NOMO-1 treated with DMSO at 0.1 percent for 48 hours (cell line): ENCODE measurements around the gene NCAPH2.
"Not testable (repeated sequence)": the region's sequence is repeated elsewhere in the genome, so short reads cannot be mapped to it uniquely, and the experiment has no call there.

ENCODE experiments used
- DNase-seq: peaks from one replicate; lab custom pipeline; 2025; ENCODE audit not compliant: unreplicated experiment; lab: John Stamatoyannopoulos, UW

Gene NCAPH2

DNA sequence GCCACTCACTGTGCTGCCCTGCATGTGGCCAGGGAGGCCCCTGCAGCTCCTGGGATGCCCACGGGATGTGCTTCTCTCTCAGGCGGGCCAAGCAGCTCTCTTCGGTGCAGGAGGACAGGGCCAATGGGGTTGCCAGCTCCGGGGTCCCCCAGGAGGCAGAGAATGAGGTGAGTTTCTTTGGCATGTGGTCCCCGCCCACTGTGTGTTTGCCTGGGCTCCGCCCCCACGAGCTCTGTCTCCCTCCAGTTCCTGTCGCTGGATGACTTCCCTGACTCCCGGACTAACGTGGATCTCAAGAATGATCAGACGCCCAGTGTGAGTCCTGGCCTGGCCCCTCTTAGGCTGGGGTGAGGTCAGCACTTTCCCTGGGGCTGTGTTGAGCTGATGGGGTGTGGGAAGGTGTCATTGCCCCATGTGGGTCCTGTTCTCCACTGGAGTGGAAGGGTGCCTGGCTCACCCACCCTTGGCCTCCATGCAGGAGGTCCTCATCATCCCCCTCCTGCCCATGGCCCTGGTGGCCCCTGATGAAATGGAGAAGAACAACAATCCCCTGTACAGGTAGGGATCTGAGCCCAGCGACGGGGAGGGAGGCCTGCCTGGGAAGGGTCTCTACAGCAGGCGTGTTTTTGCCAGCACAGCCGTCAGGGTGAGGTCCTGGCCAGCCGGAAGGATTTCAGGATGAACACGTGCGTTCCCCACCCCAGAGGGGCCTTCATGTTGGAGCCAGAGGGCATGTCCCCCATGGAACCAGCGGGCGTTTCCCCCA, 9.7 kb downstream of the NCAPH2 start:
- no peak for DNase-seq

DNA sequence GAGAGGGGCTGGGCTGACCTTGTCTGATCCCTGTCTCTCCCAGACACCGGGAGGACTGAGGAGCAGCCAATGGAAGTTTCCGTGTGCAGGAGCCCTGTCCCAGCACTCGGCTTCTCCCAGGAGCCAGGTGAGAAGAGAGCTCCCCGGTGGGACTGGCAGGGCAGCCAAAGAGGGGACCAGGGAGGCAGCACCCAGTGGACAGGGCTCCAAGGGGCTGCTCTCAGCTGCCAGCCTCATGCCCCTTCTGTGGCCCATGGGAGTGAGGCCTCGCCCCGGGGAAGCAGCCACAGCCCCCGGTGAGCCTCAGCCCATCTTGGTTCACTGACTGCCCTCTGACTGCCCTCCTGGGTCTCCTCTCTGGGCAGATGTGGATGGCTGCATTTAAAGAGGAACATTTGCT, 10.6 kb downstream of the NCAPH2 start:
- no peak for DNase-seq

DNA sequence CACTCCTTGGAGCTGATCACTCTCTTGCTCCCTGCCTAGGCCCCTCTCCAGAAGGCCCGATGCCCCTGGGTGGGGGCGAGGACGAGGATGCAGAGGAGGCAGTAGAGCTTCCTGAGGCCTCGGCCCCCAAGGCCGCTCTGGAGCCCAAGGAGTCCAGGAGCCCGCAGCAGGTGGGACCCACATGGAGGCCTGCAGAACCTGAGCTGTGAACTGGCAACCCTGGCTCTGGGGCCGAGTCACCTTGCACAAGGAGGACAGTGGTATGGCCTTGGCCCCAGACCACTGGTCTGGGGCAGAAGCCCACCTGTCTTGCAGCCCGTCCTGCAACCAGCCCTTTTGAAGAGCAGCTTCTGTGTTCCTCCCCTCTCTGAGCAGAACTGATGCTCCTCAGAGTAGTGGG, 11.1 kb downstream of the NCAPH2 start:
- DNase-seq, result no peak

DNA sequence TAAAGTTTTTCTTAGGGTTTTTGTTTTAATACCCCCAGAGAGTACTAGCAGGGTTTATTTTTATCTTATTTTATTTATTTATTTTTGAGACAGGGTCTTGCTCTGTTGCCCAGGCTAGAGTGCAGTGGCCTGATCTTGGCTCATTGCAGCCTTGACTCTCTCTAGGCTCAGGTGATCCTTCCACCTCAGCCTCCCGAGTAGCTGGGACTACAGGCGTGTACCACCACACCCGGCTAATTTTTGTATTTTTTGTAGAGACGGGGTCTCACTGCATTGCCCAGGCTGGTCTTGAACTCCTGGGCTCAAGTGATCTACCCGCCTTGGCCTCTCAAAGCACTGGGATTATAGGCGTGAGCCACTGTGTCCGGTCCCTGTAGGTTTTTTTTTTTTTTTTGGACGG, 12.2 kb downstream of the NCAPH2 start:
- not testable (repeated sequence) for DNase-seq

DNA sequence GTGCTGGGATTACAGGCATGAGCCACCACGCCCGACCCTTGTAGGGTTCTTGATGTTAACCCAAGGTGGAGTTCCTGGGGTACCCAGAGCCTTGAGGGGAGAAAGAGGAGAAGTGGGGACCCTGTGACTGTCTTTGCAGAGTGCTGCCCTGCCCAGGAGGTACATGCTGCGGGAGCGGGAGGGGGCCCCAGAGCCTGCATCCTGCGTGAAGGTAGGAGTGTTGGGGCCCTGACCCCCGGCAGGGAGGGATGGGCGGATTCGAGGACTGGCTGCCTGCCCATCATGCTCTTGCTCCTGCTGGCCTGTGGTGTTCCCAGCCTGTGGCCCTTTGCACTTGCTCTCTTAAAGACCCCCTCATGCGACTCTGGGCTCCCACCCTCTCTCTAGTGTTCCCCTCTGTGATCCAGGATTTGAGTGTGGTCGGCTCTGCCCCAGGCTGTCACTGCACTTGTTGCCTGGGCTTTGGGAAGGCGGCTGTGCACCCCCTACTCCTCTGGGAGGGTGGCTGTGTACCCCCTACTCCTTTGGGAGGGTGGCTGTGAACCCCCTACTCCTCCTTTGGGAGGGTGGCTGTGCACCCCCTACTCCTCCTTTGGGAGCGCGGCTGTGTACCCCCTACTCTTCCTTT, 12.9 kb downstream of the NCAPH2 start:
- DNase-seq, result no peak

DNA sequence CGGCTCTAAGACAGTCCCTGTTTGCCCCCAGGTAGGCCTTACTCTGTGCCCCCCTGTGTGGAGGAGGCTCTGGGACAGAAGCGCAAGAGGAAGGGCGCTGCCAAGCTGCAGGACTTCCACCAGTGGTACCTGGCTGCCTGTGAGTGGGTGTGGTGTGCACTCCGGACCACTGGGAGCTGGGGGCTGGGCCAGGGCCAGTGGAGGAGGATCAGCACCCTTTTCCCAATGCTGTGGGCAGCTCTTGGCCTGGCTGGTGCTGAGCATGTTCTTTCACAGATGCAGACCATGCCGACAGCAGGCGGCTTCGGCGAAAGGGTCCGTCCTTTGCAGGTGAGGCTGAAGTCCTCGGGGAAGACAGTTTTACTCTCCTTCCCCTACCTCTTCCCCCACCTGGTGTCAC, 13.7 kb downstream of the NCAPH2 start:
- DNase-seq, result no peak

DNA sequence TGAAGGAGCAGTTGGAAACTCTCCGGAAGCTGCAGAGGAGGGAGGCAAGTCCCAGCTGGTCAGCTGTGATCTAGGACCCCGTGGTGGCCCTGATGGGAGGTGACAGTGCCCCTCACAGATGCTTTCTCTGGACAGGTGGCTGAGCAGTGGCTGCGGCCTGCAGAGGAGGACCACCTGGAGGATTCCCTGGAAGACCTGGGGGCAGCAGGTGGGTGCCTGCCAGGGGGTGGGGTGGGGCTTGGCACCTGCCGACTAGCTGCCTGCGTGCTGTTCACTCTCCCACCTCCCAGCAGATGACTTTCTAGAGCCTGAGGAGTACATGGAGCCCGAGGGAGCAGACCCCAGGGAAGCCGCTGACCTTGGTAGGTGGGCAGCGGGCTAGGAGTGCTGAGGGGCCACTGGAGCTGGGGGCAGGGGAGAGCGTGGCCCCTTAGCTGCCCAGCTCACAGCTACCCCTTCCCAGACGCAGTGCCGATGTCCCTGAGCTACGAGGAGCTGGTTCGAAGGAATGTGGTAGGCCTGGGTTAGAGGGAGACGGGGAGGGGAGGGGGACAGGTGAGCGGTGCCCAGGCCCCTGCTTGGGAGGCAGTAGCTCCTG, 14.3 kb downstream of the NCAPH2 start:
- DNase-seq, result no peak

DNA sequence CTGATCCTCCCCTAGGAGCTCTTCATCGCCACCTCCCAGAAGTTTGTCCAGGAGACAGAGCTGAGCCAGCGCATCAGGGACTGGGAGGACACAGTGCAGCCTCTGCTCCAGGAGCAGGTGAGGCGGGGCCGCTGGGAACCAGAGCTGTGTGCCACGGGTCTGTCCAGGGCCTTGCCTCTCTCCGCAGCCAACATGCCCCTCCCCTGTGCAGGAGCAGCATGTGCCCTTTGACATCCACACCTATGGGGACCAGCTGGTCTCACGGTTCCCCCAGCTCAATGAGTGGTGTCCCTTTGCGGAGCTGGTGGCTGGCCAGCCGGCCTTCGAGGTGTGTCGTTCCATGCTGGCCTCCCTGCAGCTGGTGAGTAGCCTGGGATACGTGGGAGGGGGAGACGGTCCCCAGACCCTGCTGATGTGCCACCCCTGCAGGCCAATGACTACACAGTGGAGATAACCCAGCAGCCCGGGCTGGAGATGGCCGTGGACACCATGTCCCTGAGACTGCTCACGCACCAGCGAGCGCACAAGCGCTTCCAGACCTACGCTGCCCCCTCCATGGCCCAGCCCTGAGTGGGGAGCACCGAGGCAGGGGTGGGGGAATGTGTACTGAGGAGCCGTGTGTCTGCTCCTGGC, 14.9 kb downstream of the NCAPH2 start:
- no peak for DNase-seq

DNA sequence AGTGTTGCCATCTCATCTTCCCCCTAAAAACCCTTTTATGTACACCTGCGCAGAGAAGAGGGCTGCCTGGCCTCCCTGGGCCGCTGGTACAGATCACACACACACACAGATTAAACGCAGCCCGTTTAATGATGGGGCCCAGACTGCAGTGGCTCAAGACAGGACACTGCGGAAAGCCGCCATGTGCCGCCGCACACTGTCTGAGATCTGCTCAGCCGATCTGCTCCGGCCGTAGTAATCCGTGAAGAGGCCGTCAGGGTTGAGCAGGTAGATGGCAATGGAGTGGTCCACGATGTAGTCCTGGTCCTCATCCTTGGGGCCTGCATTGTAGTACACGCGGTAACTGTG, 15.4 kb downstream of the NCAPH2 start:
- DNase-seq, result no peak

DNA sequence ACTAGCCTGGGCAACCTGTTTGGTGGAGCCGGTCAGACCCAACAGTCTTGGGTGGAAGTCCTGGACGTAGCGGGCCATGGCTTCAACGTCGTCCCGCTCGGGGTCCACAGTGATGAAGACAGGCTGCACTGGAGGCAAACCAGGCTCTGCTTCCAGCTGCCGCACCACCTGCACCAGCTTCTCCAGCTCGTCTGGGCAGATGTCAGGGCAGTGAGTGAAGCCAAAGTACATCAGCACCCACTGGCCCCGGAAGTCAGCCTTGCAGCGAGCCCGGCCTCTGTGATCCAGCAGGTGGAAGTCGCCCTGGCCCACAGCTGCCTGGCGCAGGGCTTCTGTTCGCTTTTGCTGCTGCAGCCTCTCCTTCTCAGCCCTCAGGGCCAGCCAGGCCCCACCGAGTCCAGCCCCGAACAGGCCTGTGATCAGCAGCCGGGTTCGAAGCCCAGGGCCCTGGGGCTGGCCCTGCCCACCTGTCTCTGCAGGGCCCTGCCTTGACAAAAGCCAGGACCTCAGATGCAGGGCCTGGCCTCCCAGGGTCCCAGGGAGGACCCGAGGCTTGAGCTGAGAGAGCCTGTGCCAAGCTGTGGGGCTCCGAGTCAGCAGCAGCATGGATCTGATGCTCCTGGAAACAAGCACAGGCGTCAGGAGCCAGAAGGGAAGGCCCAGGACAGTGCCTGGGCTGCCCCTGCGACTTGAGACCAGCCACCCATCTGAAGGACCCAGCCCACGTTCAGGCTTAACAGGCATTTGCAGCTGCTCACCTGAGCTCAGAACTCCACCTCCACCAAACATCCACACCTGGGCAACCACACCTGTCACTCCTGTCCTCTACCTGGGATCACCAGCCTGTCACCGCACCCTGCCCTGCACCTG, 16.0 kb downstream of the NCAPH2 start:
- DNase-seq, result no peak

DNA sequence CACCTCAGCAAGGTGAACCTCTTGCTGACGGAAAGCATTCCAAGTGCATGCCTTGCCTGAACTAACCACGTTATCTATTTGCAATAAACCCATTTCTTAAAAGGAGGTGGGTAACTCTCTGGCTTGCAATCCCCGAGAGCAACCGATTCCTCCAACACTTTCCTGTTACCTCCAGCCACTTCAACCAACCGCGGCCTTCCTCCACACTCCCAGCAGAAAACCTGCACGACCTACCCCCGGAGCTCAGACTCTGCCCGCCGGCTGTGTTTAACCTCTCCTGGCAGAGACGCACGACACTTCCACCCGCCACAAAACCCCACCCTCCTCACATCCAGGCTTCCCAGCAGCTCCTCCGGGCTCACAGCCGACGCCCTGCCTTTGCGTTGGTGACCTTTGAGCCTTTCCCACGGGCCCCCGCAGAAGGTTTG, 16.7 kb downstream of the NCAPH2 start:
- DNase-seq, result peak; percentile 53

DNA sequence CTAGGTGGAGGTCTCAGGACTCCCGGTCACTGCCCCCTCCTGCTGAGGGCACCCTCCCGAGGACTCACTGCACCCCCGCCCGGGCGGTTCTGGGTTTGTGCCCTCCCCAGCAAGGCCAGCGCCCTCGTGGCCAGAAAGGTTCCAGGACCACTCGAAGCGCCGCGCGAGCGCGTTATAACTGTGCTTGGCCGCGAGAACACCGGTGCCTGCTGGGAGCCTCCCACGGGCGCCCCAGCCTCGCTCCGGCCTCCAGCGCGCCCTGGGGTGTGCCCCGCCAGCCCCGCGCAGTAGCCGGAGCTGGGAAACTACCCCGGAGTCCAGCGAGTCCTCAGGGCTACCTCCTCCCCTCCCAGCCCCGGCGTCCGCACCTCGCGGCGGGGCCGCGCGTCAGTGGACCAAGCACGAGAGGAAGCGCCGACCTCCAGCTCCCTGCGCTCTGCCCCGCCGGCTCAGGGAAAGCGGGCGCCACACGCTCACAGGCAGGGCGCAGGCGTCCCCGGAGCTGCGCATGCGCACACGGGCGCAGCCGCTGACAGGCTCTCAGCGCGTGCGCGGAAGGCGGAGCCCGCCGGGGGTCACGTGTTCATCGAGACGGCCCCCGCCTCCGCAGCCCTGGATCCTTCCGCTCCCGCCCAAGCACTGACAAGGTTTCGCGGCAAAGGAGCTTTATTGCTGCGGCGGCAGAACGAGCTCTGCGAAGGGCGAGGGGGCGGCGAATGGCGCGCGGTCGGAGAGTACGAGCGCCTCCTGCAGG, 17.3 kb downstream of the NCAPH2 start, which contains the start of gene SCO2:
Gene SCO2, minus strand, starts transcription at position 495 of the 754 bp plus-strand sequence. CDS start 1,187 bp downstream, outside the sequence.
- DNase-seq, result peak; percentile 94

DNA sequence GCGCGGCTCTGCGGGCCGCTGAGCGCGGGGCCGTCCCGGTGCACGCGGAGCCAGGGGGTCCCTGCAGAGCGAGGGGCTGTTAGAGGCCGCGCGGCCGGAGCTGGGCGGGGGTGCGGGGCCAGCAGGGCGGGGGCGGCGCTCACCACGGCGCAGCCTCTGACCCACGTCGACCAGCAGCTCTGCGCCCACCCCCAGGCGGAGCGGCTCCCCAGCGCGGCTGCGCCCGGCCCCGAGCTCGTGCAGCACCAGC, 17.8 kb downstream of the NCAPH2 start:
- no peak for DNase-seq

DNA sequence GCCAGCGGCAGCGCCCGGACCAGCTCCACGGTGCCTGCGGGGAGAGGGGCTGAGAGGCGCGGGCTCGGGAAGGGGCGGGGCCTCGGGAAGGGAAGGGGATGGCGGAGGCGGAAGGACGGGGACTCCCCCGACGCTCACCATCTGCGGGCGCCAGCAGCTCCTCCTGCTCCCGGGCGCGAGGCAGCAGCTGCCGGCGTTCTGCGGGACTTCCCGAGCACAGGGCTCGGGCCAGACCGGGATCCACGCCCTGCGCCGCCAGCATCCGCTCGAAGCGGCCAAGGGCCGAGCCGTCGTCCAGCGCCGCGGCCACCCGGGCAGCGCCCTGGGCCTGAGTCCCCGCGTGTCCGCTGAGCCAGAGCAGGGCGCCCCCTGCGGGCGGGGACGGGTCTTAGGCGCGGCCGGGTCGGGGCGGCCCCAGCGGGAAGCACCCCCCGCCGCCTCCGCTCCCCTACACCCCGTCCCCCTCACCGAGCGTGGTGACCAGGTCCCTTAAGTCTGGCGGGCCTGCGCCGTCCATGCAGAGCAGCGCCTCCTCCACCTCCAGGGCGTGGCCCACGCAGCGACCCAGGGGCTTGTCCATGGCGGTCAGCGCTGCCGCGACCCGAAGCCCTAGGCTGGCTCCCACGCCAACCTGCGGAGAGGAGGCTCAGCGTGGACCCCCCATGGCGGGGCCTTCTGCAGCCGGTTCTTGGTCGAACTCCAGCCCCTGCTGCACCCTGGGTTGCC, 18.2 kb downstream of the NCAPH2 start:
- DNase-seq, result peak; percentile 74

DNA sequence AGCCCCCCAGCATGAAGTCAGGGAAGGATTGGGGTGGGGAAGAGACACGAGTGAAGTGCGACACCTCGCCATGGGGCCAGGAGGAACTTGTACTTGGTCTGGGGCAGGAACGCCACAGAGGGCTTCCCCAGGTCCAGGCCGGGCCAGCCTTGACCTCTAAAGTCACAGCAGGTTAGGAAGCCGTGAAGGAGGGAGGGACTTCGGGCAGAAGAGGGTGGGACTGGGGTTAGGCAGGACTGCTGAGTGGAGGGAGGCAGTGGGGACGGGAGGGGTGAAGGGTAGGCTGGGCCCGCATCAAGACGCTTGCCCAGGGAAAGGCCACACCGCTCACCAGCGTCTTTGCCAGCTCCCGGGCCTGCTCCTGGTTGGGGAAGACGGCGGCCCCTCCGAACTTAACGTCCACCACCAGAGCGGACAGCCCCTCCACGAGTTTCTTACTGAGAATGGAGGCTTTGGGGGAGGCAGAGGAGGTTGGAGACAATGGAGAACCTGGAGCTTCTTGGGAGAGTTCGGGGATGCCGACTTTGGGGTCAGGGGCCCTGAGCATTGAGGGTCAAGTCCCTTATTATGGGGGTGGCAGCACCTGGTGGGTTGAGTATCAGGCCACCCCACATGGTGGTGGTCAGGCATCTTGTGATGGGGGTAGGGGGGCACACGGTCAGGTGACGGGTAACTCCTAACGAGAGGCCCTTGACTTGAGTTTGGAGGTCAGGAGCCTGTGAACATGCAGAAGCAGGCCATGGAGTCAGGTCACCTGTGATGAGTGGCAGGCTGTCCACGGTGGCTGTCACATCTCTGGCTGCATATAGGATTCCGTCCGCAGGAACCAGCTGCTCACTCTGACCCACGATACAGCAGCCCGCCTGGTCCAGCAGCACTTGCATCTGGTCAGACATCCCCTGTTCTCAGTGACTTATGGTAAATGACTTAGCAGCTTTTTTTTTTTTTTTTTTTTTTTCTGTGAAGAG, 19.1 kb downstream of the NCAPH2 start:
- DNase-seq, result peak; percentile 86

DNA sequence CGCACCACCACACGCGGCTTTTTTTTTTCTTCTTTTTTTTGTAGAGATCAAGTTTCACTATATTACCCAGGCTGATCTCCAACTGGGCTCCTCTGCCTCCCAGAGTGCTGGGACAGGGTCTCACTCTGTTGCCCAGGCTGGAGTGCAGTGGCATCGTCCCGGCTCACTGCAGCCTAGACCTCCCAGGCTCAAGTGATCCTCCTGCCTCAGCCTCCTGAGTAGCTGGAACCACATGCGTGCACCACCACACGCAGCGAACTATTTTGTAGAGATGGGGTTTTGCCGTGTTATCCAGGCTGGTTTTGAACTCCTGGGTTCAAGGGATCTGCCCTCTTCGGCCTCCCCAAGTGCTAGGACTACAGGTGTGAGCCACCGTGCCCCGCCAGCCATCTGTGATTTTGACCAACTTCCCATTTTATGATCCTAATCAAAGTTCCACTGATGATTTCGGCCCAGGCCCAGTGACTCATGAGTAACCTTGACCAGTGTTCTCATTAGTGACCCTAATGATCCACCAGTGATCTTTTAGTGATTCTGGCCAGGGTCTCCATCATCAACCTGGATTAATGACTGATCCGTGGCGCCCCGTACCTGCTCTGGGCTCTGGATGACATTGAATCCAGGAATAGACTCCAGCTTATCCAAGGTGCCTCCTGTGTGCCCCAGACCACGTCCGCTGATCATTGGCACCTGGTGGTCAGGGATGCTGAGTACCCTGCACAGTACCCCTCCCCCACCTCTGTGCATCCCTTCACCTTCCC, 20.1 kb downstream of the NCAPH2 start:
- DNase-seq, result no peak

DNA sequence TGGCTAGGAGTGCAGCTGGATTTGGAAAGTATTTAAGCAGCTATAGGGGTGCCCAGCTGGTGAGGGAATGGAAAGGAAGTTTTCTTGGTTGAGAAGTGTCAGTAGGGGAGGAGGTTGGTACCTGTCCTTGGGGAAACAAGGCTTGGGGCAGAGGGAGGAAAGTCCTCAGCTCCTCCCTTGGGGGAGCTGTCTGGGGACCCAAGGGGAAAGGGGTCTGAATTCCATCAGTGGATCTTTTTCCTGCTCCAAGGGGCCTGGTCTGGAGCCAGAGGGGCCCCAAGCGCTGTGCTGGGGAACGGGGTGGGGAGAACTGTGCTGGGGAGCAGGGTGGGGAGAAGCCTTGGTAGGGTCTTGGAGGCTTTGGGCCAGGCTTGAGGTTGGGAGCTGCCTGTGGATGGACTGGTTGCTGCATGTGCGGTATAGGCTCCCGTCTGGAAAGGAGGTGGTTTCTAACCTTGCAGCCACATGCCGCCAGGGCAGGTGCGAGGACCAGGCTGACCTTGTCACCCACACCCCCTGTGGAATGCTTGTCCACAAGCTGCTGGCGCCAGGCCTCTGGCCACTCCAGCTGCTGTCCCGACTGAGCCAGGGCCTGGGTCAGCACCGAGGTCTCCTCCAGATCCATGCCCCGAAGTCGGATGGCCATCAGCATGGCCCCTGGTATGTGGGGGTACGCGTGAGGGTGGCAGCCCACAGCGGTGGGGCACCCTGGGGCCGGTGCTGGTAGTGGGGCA, 20.8 kb downstream of the NCAPH2 start:
- DNase-seq, result no peak
